GM19468 (cell line): ENCODE results near the gene SNRNP70.
"Not testable (repeated sequence)": the region's sequence is repeated elsewhere in the genome, so short reads cannot be mapped to it uniquely, and the experiment has no call there.

ENCODE experiments used
- ATAC-seq: cut with Tn5 transposase; IDR thresholded peaks from one replicate; pipeline ENCODE4 v1.9.1; 2021; ENCODE audit warnings: mild to moderate bottlenecking, moderate library complexity, moderate number of reproducible peaks; ENCODE audit not compliant: unreplicated experiment; ENCODE audit errors: extremely low read depth

Gene SNRNP70

GRCh38 chr19:49064029-49064629 lies 21.1 kb upstream of the SNRNP70 start:
- ATAC-seq = no peak

DNA sequence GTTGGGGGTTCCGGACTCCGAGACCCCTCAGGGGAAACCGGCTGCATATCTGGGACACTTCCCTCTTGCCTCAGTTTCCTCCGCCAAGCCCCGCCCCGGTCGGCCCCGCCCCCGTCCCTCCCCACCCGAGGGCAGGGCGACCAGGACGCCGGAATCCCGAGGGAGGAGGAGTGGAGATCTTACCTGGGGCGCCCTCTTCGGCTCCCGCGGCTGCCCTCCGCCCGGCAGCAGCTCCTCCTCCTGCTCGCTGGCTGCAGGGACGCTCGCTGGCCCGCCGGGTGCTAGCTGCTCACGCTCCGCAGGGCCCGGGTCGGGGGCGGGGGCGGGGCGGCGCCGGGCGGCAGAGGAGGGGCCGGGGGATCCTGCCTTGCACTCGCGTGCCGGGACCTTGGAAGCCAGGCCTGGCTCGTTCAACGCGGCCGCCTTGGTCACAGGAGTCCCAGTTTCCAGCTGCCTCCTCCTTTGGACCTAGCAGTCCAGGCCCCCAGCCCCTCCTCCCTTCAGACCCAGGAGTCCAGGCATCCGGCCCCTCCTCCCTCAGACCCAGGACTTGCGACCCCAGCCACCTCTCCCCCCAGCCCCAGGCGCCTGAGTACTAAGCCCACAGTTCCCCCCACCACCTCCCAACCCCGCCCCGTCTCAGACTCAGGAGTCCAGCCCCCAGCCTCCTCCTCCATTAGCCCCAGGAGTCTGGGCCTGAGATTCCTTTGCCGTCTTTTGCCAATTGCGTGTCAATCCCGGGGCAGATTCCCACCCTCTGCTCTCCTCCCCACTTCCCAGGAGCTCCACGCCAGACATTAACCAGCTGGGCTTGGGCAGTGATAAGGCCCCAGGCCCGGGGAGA lies 20.3 kb upstream of the SNRNP70 start, which contains the start of gene NTF4:
Gene NTF4 (minus strand): TSS at position 51 of the 844 bp plus-strand sequence. CDS start 2,821 bp downstream, outside the sequence.
- ATAC-seq = no peak

GRCh38 chr19:49065905-49066512 lies 19.2 kb upstream of the SNRNP70 start:
- ATAC-seq = no peak

GRCh38 chr19:49067554-49067953 lies 17.7 kb upstream of the SNRNP70 start:
- ATAC-seq = no peak

GRCh38 chr19:49069026-49069425 lies 16.2 kb upstream of the SNRNP70 start:
- no peak for ATAC-seq

DNA sequence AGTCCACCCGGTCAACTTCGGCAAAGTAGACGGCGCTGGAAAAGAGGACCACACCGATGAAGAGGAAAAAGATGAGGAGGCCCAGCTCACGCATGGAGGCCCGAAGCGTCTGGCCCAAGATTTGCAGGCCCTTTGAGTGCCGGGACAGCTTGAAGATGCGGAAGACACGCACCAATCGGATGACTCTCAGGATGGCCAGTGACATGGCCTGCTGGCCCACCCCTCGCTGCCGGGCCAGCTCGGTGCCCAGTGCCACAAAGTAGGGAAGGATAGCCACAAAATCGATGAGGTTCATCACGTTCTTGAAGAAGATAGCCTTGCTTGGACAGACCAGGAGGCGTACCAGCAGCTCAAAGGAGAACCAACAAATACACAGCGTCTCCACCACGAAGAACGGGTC lies 14.8 kb upstream of the SNRNP70 start:
- no peak for ATAC-seq

- no peak for ATAC-seq
Observed at GRCh38 chr19:49071860-49072547, 13.2 kb upstream of the SNRNP70 start.

- ATAC-seq = no peak
Observed at GRCh38 chr19:49073514-49074378, 11.5 kb upstream of the SNRNP70 start.

GRCh38 chr19:49074869-49075268 lies 10.4 kb upstream of the SNRNP70 start:
- not testable (repeated sequence) for ATAC-seq

DNA sequence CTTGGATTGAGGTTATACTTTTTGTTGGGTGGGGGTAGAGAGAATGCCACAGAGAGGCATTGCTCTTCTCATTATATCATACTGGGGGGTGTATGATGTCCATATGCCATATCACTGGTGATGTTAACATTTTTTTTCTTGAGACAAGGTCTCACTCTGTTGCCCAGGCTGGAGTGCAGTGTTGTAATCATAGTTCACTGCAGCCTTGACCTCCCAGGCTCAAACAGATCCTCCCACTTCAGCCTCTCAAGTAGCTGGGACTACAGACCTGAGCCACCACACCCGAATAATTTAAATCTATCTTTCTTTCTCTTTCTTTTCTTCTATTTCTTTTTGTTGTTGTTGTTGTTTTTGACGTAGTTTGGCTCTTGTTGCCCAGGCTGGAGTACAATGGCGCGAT lies 4.9 kb upstream of the SNRNP70 start:
- no peak for ATAC-seq

DNA sequence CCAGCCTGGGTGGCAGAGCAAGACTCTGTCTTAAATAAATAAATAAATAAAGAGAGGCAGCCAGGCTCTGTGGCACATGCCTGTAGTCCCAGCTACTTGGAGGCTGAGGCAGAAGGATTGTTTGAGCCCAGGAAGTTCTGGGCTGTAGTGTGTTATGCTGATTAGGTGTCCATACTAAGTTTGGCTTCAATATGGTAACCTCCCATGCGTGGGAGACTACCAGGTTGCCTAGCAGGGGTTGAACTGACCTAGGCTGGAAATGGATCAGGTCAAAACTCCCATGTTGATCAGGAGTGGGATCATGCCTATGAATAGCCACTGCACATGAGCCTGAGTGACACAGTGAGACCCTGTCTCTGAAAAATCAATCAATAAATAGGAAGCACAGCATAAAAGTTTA lies 4.0 kb upstream of the SNRNP70 start:
- no peak for ATAC-seq

- no peak for ATAC-seq
Observed at GRCh38 chr19:49084206-49085019, 838 bp upstream of the SNRNP70 start.

GRCh38 chr19:49085868-49086232 lies 599 bp downstream of the SNRNP70 start:
- no peak for ATAC-seq

DNA sequence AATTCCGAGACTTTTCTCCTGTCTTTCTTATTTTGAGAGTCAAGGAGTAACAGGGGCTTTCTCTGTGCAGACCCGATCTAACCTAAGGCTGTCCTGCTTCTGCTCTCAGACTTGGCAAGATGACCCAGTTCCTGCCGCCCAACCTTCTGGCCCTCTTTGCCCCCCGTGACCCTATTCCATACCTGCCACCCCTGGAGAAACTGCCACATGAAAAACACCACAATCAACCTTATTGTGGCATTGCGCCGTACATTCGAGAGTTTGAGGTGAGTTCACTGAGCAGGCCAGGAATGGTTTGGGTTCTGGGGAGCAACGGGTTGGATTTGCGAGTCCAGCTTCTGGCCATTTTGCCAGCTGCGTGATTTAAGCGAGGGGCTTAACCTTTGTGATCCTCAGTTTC lies 1.0 kb downstream of the SNRNP70 start:
- no peak for ATAC-seq

- ATAC-seq = no peak
Observed at GRCh38 chr19:49091391-49092038, 6.3 kb downstream of the SNRNP70 start.

GRCh38 chr19:49092686-49093085 lies 7.4 kb downstream of the SNRNP70 start:
- ATAC-seq = no peak

GRCh38 chr19:49094505-49095482 lies 9.5 kb downstream of the SNRNP70 start:
- ATAC-seq = no peak
